HCT116 (cell line): Measurements from ENCODE around the gene CRBN. TPM values are rescaled to one million over a fixed set of nuclear protein-coding genes. Genes with fewer than 3 reads are reported as not detected.

Experiments used
- ATAC-seq: fragments of 200-7000 bp; cut with Tn5 transposase; 2 replicates; pipeline ENCODE4 v1.9.1; 2020; ENCODE audit warnings: mild to moderate bottlenecking, moderate library complexity
- BruUV-seq: library from RNA; stranded (reverse); fragments of 400-500 nt; replicated peaks from 2 replicates; lab custom pipeline; 2021; lab: Mats Ljungman, UMichigan
- CTCF ChIA-PET: fragments of 300-600 bp; sonication (Branson Sonifier 250); formaldehyde crosslinking; loops from one replicate; lab custom pipeline; 2021; ENCODE audit warnings: antibody characterized with exemption; lab: Charles Lee
- POLR2A ChIA-PET: fragments of 300-600, 350-600 bp; sonication (Branson Sonifier 250); formaldehyde crosslinking; loops from one replicate; lab custom pipeline; 2021; ENCODE audit warnings: antibody characterized with exemption; lab: Charles Lee
- RAD21 ChIA-PET, 2 experiments: fragments of 300-600 bp; sonication (Branson Sonifier 250); formaldehyde crosslinking; loops; one replicate each; lab custom pipeline; 2023; ENCODE audit warnings: low total read pairs in 2 of 2; ENCODE audit not compliant: uncharacterized antibody in 2 of 2, unreplicated experiment in 2 of 2, low non-redundant PET in 1 of 2; lab: Charles Lee
- DNase-seq: peaks from one replicate; pipeline ENCODE4 v3.0.0-alpha.2; 2010; ENCODE audit warnings: low read depth, low spot score
- H2AFZ ChIP-seq: fragments of 200-600 bp; shearing (Covaris generic), sonication (generic); 2 replicates; pipeline ENCODE4 v1.6.1; 2017; ENCODE audit warnings: low read depth, mixed run types, mixed read lengths, antibody characterized with exemption, low read length; ENCODE audit not compliant: poor library complexity, severe bottlenecking
- H3K27ac ChIP-seq: 2 replicates; pipeline ENCODE4 v1.5.1; 2012; ENCODE audit warnings: low read depth, low read length
- H3K27me3 ChIP-seq: fragments of 200-600 bp; sonication (generic); 2 replicates; pipeline ENCODE4 v1.6.1; 2016; ENCODE audit warnings: mixed run types, low read length, mixed read lengths; ENCODE audit not compliant: insufficient read depth
- H3K36me3 ChIP-seq, 2 experiments: fragments of 200-500 bp in 1 of 2; fragments of 200-600 bp in 1 of 2; sonication (Bioruptor generic) in 1 of 2; sonication (generic) in 1 of 2; 2 replicates each; pipeline versions ENCODE4 v1.5.1 to v1.6.1; 2014 to 2016; ENCODE audit warnings: low read length in 2 of 2, inconsistent platforms in 1 of 2, mixed read lengths in 1 of 2, mixed run types in 1 of 2; ENCODE audit not compliant: insufficient read depth in 2 of 2, control insufficient read depth in 1 of 2
- H3K4me1 ChIP-seq, 2 experiments: fragments of 200-600 bp in 1 of 2; sonication (generic) in 1 of 2; 2 replicates each; pipeline versions ENCODE4 v1.5.1 to v1.6.1; 2012 to 2017; ENCODE audit warnings: low read length in 2 of 2, inconsistent platforms in 1 of 2, mild to moderate bottlenecking in 1 of 2, mixed read lengths in 1 of 2, mixed run types in 1 of 2, moderate library complexity in 1 of 2; ENCODE audit not compliant: insufficient read depth in 2 of 2, control insufficient read depth in 1 of 2
- H3K4me2 ChIP-seq: fragments of 200-600 bp; sonication (generic); 2 replicates; pipeline ENCODE4 v1.6.1; 2017; ENCODE audit warnings: mixed run types, low read length, mixed read lengths
- H3K4me3 ChIP-seq, 2 experiments: fragments of 200-600 bp in 1 of 2; sonication (generic) in 1 of 2; replicated peaks in 1 of 2; 2 replicates each; pipeline ENCODE4 v1.5.1; 2011 to 2016; ENCODE audit warnings: low read length in 2 of 2, control low read depth in 1 of 2, low read depth in 1 of 2, mild to moderate bottlenecking in 1 of 2, mixed read lengths in 1 of 2, mixed run types in 1 of 2
- H3K79me2 ChIP-seq: fragments of 200-600 bp; sonication (generic); 2 replicates; pipeline ENCODE4 v1.6.1; 2017; ENCODE audit warnings: mild to moderate bottlenecking, mixed run types, low read length, moderate library complexity, mixed read lengths; ENCODE audit not compliant: insufficient read depth
- H3K9ac ChIP-seq: fragments of 200-600 bp; sonication (generic); 2 replicates; pipeline ENCODE4 v1.6.1; 2016; ENCODE audit warnings: low read length, mixed read lengths
- H3K9me2 ChIP-seq: fragments of 200-600 bp; sonication (generic), shearing (Covaris generic); 2 replicates; pipeline ENCODE4 v1.6.1; 2017; ENCODE audit warnings: mixed run types, mild to moderate bottlenecking, moderate library complexity; ENCODE audit not compliant: insufficient read depth
- H3K9me3 ChIP-seq, 2 experiments: fragments of 200-500 bp in 1 of 2; fragments of 200-600 bp in 1 of 2; sonication (Bioruptor generic) in 1 of 2; sonication (generic) in 1 of 2; 2 replicates each; pipeline ENCODE4 v1.6.1; 2014 to 2017; ENCODE audit warnings: low read length in 2 of 2, mixed read lengths in 2 of 2, inconsistent platforms in 1 of 2, low read depth in 1 of 2, mild to moderate bottlenecking in 1 of 2, mixed run types in 1 of 2, moderate library complexity in 1 of 2; ENCODE audit not compliant: control insufficient read depth in 1 of 2, insufficient read depth in 1 of 2
- H4K20me1 ChIP-seq: fragments of 200-600 bp; sonication (generic), shearing (Covaris generic); 2 replicates; pipeline ENCODE4 v1.6.1; 2017; ENCODE audit warnings: mixed run types, mild to moderate bottlenecking, moderate library complexity; ENCODE audit not compliant: insufficient read depth
- CEBPB ChIP-seq: IDR thresholded peaks from 2 replicates; pipeline ENCODE4 v1.6.1; 2012; ENCODE audit warnings: low read depth
- EZH2 ChIP-seq: fragments of 200-600 bp; sonication (generic); IDR thresholded peaks from 2 replicates; pipeline ENCODE4 v1.6.1; 2017; ENCODE audit warnings: antibody characterized with exemption, mixed run types
- JUND ChIP-seq: IDR thresholded peaks from 2 replicates; pipeline ENCODE4 v1.6.1; 2012
- POLR2A ChIP-seq: IDR thresholded peaks from 2 replicates; pipeline ENCODE4 v1.7.0; 2011; ENCODE audit warnings: borderline replicate concordance; ENCODE audit not compliant: insufficient read depth, insufficient read length; ENCODE audit errors: extremely low read depth
- POLR2AphosphoS5 ChIP-seq: IDR thresholded peaks from 2 replicates; pipeline ENCODE4 v1.6.1; 2011; ENCODE audit warnings: mild to moderate bottlenecking, low read depth, low read length, moderate library complexity
- RAD21 ChIP-seq: IDR thresholded peaks from 2 replicates; pipeline ENCODE4 v1.6.1; 2012; ENCODE audit warnings: low read depth, mild to moderate bottlenecking
- SP1 ChIP-seq: IDR thresholded peaks from 2 replicates; pipeline ENCODE4 v1.6.1; 2012; ENCODE audit warnings: low read depth
- ZBTB33 ChIP-seq: IDR thresholded peaks from 2 replicates; pipeline ENCODE4 v1.6.1; 2011; ENCODE audit warnings: mild to moderate bottlenecking, low read length, moderate library complexity; ENCODE audit not compliant: insufficient replicate concordance; ENCODE audit errors: extremely low read depth
- intact Hi-C: fragments of 100-400 bp; cut with micrococcal nuclease; formaldehyde crosslinking; loops from 2 replicates; pipeline ENCODE4 v1.10.0; 2022
- total RNA-seq: library from RNA; stranded (reverse); gene quantifications from one replicate; pipeline ENCODE4 v1.2.1, GENCODE V29; 2021; ENCODE audit not compliant: unreplicated experiment

The CRBN gene
- total RNA-seq, 1 experiment from 2014 or later: 29.1 TPM

GRCh38 chr3:3189102-3189727 is 9.7 kb upstream of the CRBN start:
- POLR2A ChIA-PET: no interaction called here

More at GRCh38 chr3:3189102-3189727, 9.7 kb upstream of the CRBN start:
- H3K9ac ChIP-seq: no peak overlapping the region
- no peaks in the 10 kb centered on the region for H3K9me3 ChIP-seq
- BruUV-seq: no TSS peak
- TF ChIP-seq RAD21 (no peak), ZBTB33 (no peak), JUND (no peak), POLR2AphosphoS5 (no peak), SP1 (no peak), EZH2 (no peak), CEBPB (no peak), POLR2A (no peak)
- H3K27ac ChIP-seq: no peak overlapping the region
- no peaks in the 10 kb centered on the region for H3K79me2 ChIP-seq
- CTCF ChIA-PET: no interaction called here
- no peaks in the 10 kb centered on the region for H3K4me1 ChIP-seq
- no peaks in the 10 kb centered on the region for H3K9me2 ChIP-seq
- no peaks in the 10 kb centered on the region for H3K36me3 ChIP-seq
- DNase-seq: no peak
- H3K4me2 ChIP-seq: no peak overlapping the region
- intact Hi-C loops: no loop called here
- peaks cover 10% of the 10 kb centered on the region; the same call in 1 of the 2 replicates for H3K27me3 ChIP-seq
- no peak for ATAC-seq
- no peak overlapping the region for H3K4me3 ChIP-seq
- no peaks in the 10 kb centered on the region for H4K20me1 ChIP-seq
- RAD21 ChIA-PET: no interaction called here
- H2AFZ ChIP-seq: no peak overlapping the region
